ENCODE data around the gene RRP8. TPM values are rescaled to one million over a fixed set of nuclear protein-coding genes. Genes with fewer than 3 reads are reported as not detected.

The RRP8 gene
- total and polyA plus RNA-seq, 2 donors (not counting 1 experiment from before 2014, with no cell fraction given): 8.6 to 29.4 TPM

GRCh38 chr11:6625832-6626420 is 22.5 kb upstream of the RRP8 start:
- Histone ChIP-seq H3K9me3 (ENCODE audit: control extremely low read depth in 1 of 3, control insufficient read depth in 2 of 3, insufficient read depth in 1 of 3, low read length in 2 of 3) (no peaks in the 10 kb centered on the region), H3K79me2 (ENCODE audit: control insufficient read depth, insufficient read depth, low read length) (no peaks in the 10 kb centered on the region), H3K27ac (ENCODE audit: low read length in 2 of 2) (no peak overlapping the region), H3K27me3 (replicated peaks in 1 of 4; ENCODE audit: control extremely low read depth in 1 of 4, control insufficient read depth in 3 of 4, insufficient read depth in 4 of 4, low read length in 3 of 4) (no peaks in the 10 kb centered on the region), H3K36me3 (replicated peaks in 1 of 2; ENCODE audit: control extremely low read depth in 1 of 2, control insufficient read depth in 1 of 2, extremely low read depth in 1 of 2, insufficient read depth in 2 of 2, low read length in 1 of 2) (no peaks in the 10 kb centered on the region), H4K20me1 (ENCODE audit: control insufficient read depth, insufficient read depth, low read length, poor library complexity, severe bottlenecking) (no peaks in the 10 kb centered on the region), H2AFZ (ENCODE audit: insufficient read depth, low read depth, low read length, poor library complexity, severe bottlenecking) (no peak overlapping the region), H3K4me1 (ENCODE audit: control insufficient read depth in 2 of 2, insufficient read depth in 2 of 2, low read length in 2 of 2) (peaks cover 8 to 15% of the 10 kb centered on the region in 2 donors), H3K4me3 (ENCODE audit: control extremely low read depth in 1 of 5, extremely low read depth in 1 of 5, insufficient read depth in 1 of 5, low read depth in 2 of 5, low read length in 4 of 5) (no peak overlapping the region), H3K4me2 (replicated peaks; ENCODE audit: low read depth, low read length, poor library complexity, severe bottlenecking) (no peak overlapping the region), H3K9ac (ENCODE audit: low read length) (no peak overlapping the region)
- WGBS (ENCODE audit: insufficient coverage): 94% methylated on average over 17 of the region's 17 CpGs
- no peaks in the 10 kb centered on the region for H3K9me3 Mint-ChIP-seq (ENCODE audit: insufficient read depth)
- peaks cover 22% of the 10 kb centered on the region for H3K4me1 Mint-ChIP-seq
- TF ChIP-seq, protein P1, sequence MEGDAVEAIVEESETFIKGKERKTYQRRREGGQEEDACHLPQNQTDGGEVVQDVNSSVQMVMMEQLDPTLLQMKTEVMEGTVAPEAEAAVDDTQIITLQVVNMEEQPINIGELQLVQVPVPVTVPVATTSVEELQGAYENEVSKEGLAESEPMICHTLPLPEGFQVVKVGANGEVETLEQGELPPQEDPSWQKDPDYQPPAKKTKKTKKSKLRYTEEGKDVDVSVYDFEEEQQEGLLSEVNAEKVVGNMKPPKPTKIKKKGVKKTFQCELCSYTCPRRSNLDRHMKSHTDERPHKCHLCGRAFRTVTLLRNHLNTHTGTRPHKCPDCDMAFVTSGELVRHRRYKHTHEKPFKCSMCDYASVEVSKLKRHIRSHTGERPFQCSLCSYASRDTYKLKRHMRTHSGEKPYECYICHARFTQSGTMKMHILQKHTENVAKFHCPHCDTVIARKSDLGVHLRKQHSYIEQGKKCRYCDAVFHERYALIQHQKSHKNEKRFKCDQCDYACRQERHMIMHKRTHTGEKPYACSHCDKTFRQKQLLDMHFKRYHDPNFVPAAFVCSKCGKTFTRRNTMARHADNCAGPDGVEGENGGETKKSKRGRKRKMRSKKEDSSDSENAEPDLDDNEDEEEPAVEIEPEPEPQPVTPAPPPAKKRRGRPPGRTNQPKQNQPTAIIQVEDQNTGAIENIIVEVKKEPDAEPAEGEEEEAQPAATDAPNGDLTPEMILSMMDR (IDR thresholded peaks at IDR 0.05): no peak
- TF ChIP-seq EZH2 (IDR thresholded peaks at IDR 0.05; ENCODE audit: borderline replicate concordance, insufficient read depth, low read depth, low read length, poor library complexity, severe bottlenecking): no peak
- intact Hi-C loops (cut with micrococcal nuclease): no loop called here
- ChIA-PET CTCF (no interaction called here), POLR2A (no interaction called here)
- no peak overlapping the region for H3K27ac Mint-ChIP-seq
- H3K4me3 Mint-ChIP-seq: no peak overlapping the region
- H3K27me3 Mint-ChIP-seq: no peaks in the 10 kb centered on the region
- DNase-seq: no peak
- no peak for ATAC-seq (ENCODE audit: low read depth)

DNA sequence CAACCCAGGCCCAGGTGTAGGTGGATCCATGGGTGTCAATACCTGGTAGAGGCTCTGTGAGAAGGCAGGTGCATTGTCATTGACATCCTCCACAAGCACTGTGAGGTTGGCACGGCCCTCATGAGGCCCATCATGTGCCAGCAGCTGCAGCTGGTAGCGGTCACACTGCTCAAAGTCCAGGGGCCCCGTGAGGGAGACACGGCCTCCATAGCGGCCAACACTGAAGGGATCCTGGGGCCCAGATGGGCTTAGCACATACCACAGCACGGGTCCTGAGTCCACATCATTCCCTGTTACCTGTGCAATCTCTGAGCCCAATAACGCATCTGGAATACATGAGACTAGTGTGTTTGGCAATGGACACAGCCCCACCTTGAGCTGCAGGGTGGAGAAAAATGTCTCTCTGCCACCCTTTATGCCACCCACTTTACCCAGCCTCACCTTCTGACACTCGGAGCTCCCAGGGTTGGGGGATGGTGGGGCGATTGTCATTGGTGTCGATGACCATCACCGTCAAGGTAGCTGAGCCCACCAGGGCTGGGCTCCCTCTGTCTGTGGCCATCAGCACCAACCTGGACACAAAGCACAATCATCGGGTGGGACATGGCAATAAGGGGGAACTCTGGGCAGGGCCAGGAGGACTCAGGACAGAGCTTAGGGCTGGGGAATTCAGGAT is 21.9 kb upstream of the RRP8 start:
- WGBS (ENCODE audit: insufficient coverage): 91% methylated on average over 9 of the region's 12 CpGs
- no peak for ATAC-seq (ENCODE audit: low read depth)
- POLR2A ChIA-PET: no interaction called here

More for the DNA sequence above, 21.9 kb upstream of the RRP8 start:
- Histone ChIP-seq H3K9ac (ENCODE audit: low read length) (no peak overlapping the region), H4K20me1 (ENCODE audit: control insufficient read depth, insufficient read depth, low read length, poor library complexity, severe bottlenecking) (no peaks in the 10 kb centered on the region), H3K36me3 (replicated peaks in 1 of 2; ENCODE audit: control extremely low read depth in 1 of 2, control insufficient read depth in 1 of 2, extremely low read depth in 1 of 2, insufficient read depth in 2 of 2, low read length in 1 of 2) (no peaks in the 10 kb centered on the region), H3K79me2 (ENCODE audit: control insufficient read depth, insufficient read depth, low read length) (no peaks in the 10 kb centered on the region), H2AFZ (ENCODE audit: insufficient read depth, low read depth, low read length, poor library complexity, severe bottlenecking) (no peak overlapping the region), H3K4me2 (replicated peaks; ENCODE audit: low read depth, low read length, poor library complexity, severe bottlenecking) (no peak overlapping the region), H3K4me3 (ENCODE audit: control extremely low read depth in 1 of 5, extremely low read depth in 1 of 5, insufficient read depth in 1 of 5, low read depth in 2 of 5, low read length in 4 of 5) (no peak overlapping the region), H3K4me1 (ENCODE audit: control insufficient read depth in 2 of 2, insufficient read depth in 2 of 2, low read length in 2 of 2) (peaks cover 12 to 15% of the 10 kb centered on the region in 2 donors), H3K9me3 (ENCODE audit: control extremely low read depth in 1 of 3, control insufficient read depth in 2 of 3, insufficient read depth in 1 of 3, low read length in 2 of 3) (no peaks in the 10 kb centered on the region), H3K27ac (ENCODE audit: low read length in 2 of 2) (no peak overlapping the region), H3K27me3 (replicated peaks in 1 of 4; ENCODE audit: control extremely low read depth in 1 of 4, control insufficient read depth in 3 of 4, insufficient read depth in 4 of 4, low read length in 3 of 4) (no peaks in the 10 kb centered on the region)
- H3K9me3 Mint-ChIP-seq (ENCODE audit: insufficient read depth): no peaks in the 10 kb centered on the region
- peaks cover 22% of the 10 kb centered on the region for H3K4me1 Mint-ChIP-seq
- H3K27me3 Mint-ChIP-seq: no peaks in the 10 kb centered on the region
- no peak for DNase-seq
- TF ChIP-seq, protein P1 (IDR thresholded peaks at IDR 0.05): no peak
- no peak for TF ChIP-seq EZH2 (IDR thresholded peaks at IDR 0.05; ENCODE audit: borderline replicate concordance, insufficient read depth, low read depth, low read length, poor library complexity, severe bottlenecking)
- H3K4me3 Mint-ChIP-seq: no peak overlapping the region
- intact Hi-C loops (cut with micrococcal nuclease): no loop called here
- no peak overlapping the region for H3K27ac Mint-ChIP-seq
- CTCF ChIA-PET: no interaction called here

Measured in B cell (primary cell).